ENCODE measurements around the gene CHCHD6. TPM values are rescaled to one million over a fixed set of nuclear protein-coding genes. Genes with fewer than 3 reads are reported as not detected.

CHCHD6 gene
- total RNA-seq, 4 donors from 2014 or later: 2.0 to 11.5 (median 10.0) TPM

DNA sequence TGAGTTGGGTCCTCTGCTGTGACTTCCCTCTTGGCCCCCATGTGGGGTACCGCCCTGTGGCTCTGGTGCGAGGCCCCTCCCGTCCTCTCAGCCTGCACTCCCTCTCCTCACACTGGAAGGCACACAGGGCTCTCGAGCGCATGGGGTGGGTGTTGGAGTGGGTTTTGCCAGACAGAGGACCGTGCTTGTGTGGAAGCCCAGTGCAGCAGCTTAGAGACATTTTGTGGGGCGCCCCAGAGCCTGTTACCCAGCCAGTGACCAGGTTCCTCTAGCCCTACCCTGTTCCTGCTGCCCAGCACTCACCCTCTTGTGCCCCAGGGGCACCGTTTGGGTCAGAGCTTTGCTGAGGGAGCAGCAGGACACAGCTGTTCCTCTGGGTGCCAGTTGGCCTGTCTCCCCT, 288.7 kb downstream of the CHCHD6 start:
- TF ChIP-seq, protein P1, sequence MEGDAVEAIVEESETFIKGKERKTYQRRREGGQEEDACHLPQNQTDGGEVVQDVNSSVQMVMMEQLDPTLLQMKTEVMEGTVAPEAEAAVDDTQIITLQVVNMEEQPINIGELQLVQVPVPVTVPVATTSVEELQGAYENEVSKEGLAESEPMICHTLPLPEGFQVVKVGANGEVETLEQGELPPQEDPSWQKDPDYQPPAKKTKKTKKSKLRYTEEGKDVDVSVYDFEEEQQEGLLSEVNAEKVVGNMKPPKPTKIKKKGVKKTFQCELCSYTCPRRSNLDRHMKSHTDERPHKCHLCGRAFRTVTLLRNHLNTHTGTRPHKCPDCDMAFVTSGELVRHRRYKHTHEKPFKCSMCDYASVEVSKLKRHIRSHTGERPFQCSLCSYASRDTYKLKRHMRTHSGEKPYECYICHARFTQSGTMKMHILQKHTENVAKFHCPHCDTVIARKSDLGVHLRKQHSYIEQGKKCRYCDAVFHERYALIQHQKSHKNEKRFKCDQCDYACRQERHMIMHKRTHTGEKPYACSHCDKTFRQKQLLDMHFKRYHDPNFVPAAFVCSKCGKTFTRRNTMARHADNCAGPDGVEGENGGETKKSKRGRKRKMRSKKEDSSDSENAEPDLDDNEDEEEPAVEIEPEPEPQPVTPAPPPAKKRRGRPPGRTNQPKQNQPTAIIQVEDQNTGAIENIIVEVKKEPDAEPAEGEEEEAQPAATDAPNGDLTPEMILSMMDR (IDR thresholded peaks at IDR 0.05; ENCODE audit: low read depth): no peak

DNA sequence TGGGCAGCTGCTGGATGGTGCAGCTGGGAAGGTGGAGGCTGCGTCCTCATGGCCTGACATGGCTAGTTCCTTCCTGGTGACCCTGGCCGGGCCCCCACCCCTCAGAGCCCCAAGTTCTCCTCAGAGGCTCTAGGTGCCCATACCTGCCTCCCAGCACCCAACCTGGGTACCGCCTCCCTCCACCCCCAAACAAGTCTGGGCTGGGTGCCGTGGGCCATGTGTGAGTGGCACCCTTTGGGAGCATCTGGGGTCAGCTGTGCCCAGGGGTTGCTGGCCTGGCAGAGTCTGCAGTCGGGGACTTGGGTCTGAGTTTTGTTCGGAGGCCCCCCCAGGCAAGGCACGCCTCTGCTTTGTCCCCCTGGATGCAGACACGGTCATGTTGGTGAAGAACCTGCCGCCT, 289.4 kb downstream of the CHCHD6 start:
- TF ChIP-seq, protein P1 (IDR thresholded peaks at IDR 0.05; ENCODE audit: low read depth): no peak

DNA sequence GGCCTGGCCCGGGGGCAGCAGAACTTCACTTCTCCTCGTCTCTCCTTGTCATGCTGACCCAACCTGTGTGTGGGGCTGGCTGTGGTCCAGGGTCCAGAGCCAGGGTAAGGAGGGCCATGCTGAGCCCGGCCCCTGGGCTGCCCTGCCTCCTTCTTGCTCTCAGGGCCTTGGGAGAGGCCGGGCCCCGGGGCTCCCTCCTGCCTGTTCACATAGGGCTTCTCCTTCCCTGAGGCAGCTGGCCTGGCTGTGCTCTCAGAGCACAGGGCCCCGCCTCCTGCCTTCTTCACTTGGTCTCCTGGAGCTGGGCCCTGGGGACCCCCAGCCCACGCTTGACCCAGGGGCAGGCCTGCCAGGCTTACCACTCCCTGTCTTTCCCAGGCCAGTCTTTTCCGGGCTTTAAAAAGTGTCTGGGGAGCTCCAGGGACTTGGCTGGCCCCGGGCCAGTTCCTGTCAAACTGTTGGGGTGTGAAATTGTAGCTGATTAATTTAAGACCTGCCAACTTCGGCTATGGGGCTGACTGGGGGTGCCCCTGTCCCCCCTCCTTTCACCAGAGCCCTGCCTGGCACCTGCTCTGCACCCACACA, 290.7 kb downstream of the CHCHD6 start:
- TF ChIP-seq, protein P1 (IDR thresholded peaks at IDR 0.05; ENCODE audit: low read depth): no peak

DNA sequence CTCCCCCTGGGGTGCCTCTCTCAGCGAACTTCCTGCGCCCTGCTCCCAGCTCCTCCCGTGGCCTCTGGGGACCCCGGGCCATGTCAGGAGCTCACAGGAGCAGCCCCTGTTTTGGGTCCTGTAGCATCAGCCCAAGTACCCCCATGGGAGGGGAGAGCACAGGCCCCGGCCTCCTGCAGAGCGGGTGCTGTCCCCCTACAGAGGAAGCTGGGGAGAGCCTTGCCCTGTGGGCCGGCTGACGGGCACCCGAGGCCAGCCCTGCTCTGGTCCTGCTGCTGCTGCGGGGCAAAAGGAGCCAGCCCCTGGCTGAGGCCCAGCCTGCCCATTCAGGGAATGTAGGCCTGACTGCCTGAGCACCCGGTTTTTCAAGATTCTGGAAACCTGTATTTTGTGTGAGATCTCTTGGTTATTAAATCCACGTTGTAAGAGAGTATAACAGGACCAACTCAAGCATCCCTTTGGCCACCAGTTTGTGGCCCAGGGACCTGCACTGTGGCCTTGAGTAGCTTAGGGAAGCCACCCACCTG, 291.3 kb downstream of the CHCHD6 start:
- TF ChIP-seq, protein P1 (IDR thresholded peaks at IDR 0.05; ENCODE audit: low read depth): no peak

DNA sequence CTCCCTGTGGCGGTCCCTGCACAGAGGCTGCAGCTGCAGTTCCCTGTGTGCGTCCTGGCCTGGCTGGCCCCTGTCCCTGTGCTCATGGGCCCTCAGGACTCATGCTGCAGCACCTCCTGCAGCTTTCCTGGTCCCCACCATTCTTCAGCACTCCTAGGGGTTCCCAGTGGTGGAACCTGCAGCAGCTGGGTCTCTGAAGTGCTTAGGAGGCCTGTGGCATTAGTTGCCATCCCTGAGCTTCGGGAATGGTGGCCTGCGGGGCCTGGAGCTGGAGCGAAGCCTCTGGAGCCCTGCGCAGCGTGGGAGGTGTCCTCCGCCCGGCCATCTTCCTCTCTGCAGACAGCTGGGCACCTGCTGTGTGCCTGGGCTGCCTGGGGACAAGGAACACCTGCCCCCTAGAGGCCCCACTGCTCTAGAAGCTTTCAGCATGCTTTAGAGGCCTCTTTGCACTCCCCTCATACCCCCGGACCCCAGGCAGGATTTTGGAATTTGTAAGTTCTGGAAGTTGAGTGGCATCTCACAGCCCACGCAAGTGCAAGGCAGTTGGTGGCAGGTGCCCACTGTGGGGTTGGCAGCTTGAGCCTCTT, 292.0 kb downstream of the CHCHD6 start:
- TF ChIP-seq, protein P1 (IDR thresholded peaks at IDR 0.05; ENCODE audit: low read depth): no peak

DNA sequence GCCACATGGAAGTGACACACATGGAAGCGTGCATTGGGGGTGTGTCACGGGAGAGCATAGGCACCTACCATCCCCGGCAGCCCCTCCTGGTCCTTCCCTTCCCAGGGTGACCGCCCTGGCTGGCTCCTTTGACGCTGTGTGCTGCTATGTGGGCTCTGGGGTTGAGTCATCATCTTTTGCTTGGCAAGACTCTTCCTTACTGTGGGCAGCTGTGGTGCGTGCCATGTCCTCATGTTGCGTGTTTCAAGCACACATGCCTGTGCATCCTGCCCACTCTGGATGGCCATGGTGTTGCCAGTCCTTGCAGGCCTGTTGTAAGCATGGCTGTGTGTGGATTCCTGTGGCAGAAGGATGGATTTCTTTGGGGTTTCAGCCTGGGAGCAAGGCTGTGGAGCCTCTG, 292.9 kb downstream of the CHCHD6 start:
- TF ChIP-seq, protein P1 (IDR thresholded peaks at IDR 0.05; ENCODE audit: low read depth): no peak

DNA sequence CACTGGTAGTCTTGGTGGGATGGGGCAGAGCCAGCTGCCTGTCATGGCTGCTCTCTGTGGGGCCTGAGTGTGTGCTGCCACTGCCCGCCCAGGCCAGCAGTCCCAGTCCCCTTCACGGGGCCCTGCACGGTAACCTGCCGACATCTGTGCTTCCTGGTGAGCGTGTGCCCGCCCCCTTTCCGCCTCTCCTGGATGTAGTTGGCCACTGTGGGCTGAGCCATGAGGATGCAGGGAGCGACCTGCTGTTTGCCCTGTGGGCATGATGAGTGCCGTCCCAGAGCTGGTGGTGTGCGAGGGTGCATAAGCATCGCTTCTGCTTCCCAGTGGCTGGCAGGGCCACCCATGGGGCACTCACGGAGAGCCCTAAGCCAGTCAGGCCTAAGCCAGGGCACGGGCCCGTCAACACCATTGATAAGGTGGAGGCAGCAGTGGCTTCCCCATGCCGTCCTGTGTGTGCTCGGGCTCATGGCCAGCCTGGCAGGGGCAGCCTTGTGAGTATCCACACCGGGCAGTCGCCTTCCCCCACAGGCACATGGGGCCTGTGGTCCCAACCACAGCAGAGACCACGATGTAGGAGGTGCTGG, 293.5 kb downstream of the CHCHD6 start:
- TF ChIP-seq, protein P1 (IDR thresholded peaks at IDR 0.05; ENCODE audit: low read depth): no peak
